HEK293T (cell line): ENCODE data around the gene SLC40A1.

Experiments used
- ARNT ChIP-seq: fragments of 450-650 bp; IDR thresholded peaks from 2 replicates; pipeline ENCODE4 v1.6.1; 2017; ENCODE audit warnings: mild to moderate bottlenecking
- BHLHE40 ChIP-seq: fragments of 450-650 bp; IDR thresholded peaks from 2 replicates; pipeline ENCODE4 v1.6.1; 2016; ENCODE audit warnings: mild to moderate bottlenecking, moderate library complexity, borderline replicate concordance
- CTBP1 ChIP-seq: fragments of 450-650 bp; IDR thresholded peaks from 2 replicates; pipeline ENCODE4 v1.6.1; 2016; ENCODE audit warnings: borderline replicate concordance
- ELF4 ChIP-seq: fragments of 450-650 bp; IDR thresholded peaks from 2 replicates; pipeline ENCODE4 v1.6.1; 2017; ENCODE audit warnings: antibody characterized with exemption
- FOXA1 ChIP-seq: fragments of 450-650 bp; IDR thresholded peaks from 2 replicates; pipeline ENCODE4 v1.6.1; 2016; ENCODE audit warnings: mild to moderate bottlenecking
- FOXM1 ChIP-seq: fragments of 450-650 bp; IDR thresholded peaks from 2 replicates; pipeline ENCODE4 v1.6.1; 2017; ENCODE audit warnings: mild to moderate bottlenecking, borderline replicate concordance
- NFRKB ChIP-seq: fragments of 450-650 bp; IDR thresholded peaks from 2 replicates; pipeline ENCODE4 v1.6.1; 2016; ENCODE audit warnings: mild to moderate bottlenecking, moderate library complexity
- PKNOX1 ChIP-seq: fragments of 450-650 bp; IDR thresholded peaks from 2 replicates; pipeline ENCODE4 v1.6.1; 2016
- SP1 ChIP-seq: fragments of 450-650 bp; IDR thresholded peaks from 2 replicates; pipeline ENCODE4 v1.6.1; 2017
- SUZ12 ChIP-seq: fragments of 450-650 bp; IDR thresholded peaks from 2 replicates; pipeline ENCODE4 v1.6.1; 2016; ENCODE audit warnings: mild to moderate bottlenecking
- TARDBP ChIP-seq: fragments of 450-650 bp; IDR thresholded peaks from 2 replicates; pipeline ENCODE4 v1.6.1; 2016

GRCh38 chr2:189553504-189554088, 27.0 kb downstream of the SLC40A1 start:
- no peak for TF ChIP-seq FOXA1
- no peak for TF ChIP-seq SUZ12
- no peak for TF ChIP-seq FOXM1
- no peak for TF ChIP-seq TARDBP
- TF ChIP-seq ELF4 = no peak
- no peak for TF ChIP-seq SP1
- no peak for TF ChIP-seq PKNOX1
- no peak for TF ChIP-seq BHLHE40
- no peak for TF ChIP-seq CTBP1
- no peak for TF ChIP-seq NFRKB
- no peak for TF ChIP-seq ARNT
